ENCODE data around the gene MMP11.

The MMP11 gene

DNA sequence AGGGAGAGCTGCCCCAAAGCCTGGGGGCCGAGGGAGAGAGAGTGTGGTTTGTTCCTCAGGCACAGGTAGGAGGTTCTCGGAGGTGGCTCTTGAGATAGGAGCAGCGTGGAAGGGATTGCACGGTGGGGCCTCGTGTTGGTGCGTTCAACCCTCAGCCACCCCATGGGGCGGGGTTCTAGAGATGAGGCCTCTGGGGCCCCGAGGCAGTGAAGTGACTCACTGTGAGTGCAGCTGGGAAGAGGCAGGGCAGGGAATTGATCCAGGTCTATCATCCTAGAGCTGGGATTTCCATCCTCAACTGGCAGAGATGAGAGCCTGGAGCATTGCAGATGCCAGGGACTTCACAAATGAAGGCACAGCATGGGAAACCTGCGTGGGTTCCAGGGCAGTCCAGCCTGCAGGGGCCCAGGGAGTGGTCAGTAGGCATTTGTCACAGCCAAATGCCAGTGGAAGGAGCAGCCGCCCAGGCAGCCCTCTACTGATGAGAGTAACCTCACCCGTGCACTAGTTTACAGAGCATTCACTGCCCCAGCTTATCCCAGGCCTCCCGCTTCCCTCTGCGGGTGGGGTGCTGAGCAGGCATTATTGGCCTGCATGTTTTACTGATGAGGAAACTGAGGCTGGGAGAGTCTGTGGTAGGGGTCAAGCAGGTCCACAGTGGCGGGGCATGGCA, 9.0 kb downstream of the MMP11 start:
- no peak for DNase-seq (ENCODE audit: low spot score)

DNA sequence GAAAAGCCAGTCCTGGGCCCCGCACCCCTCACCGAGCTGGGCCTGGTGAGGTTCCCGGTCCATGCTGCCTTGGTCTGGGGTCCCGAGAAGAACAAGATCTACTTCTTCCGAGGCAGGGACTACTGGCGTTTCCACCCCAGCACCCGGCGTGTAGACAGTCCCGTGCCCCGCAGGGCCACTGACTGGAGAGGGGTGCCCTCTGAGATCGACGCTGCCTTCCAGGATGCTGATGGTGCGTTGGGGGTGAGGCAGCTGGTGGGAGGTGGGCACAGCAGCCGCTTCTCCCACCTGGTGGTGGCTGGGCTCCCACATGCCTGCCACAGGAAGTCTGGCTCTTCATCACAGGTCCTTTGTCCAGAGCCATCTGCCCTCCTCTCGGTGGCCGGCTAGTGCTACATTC, 9.6 kb downstream of the MMP11 start:
- no peak for DNase-seq (ENCODE audit: low spot score)

DNA sequence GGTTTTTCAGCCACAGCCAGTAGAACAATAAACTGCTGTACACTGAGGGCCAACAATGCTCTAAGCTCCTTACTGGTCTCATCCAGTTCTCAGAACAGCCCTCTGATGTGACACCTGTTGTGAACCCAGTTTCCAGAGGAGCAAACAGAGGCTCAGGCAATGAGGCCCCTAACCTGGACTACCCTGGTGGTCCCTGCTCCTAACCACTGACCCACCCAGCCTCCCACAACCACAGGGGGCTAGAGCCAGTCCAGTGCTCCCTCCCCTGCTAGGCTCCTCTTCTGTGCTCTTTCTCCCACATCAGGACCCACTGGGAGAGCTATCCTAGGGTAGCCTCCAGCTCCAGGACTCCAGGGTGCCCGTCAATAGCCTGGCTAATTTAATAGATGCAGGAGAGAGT, 10.1 kb downstream of the MMP11 start:
- no peak for DNase-seq (ENCODE audit: low spot score)

DNA sequence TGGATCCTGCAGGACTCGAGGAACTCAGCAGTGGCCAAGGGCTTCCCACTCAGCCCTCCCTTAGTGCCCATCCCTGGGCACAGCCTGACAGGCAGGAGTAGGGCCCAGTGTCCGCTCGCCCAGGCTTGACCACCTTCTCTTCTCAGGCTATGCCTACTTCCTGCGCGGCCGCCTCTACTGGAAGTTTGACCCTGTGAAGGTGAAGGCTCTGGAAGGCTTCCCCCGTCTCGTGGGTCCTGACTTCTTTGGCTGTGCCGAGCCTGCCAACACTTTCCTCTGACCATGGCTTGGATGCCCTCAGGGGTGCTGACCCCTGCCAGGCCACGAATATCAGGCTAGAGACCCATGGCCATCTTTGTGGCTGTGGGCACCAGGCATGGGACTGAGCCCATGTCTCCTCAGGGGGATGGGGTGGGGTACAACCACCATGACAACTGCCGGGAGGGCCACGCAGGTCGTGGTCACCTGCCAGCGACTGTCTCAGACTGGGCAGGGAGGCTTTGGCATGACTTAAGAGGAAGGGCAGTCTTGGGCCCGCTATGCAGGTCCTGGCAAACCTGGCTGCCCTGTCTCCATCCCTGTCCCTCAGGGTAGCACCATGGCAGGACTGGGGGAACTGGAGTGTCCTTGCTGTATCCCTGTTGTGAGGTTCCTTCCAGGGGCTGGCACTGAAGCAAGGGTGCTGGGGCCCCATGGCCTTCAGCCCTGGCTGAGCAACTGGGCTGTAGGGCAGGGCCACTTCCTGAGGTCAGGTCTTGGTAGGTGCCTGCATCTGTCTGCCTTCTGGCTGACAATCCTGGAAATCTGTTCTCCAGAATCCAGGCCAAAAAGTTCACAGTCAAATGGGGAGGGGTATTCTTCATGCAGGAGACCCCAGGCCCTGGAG, 10.9 kb downstream of the MMP11 start:
- no peak for DNase-seq (ENCODE audit: low spot score)

DNA sequence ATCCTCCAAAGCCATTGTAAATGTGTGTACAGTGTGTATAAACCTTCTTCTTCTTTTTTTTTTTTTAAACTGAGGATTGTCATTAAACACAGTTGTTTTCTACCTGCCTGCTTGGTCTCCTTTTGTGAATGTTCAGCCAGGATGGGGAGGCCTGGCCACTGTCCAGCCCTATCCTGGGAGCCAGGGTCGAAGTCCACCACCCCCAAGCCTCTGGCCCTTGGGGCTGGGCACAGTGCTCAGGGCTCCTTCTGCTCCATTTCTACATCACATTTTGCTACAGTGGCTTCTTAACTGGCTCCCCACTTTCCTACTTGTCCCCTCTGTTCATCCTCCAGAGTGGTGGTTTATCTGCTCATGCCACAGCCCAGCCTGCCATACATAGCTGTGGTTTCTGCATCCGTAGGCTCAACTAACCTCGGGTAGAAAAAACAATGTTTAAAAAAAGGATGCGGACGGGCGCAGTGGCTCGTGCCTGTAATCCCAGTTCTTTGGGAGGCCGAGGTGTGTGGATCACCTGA, 11.6 kb downstream of the MMP11 start:
- DNase-seq (ENCODE audit: low spot score): no peak

DNA sequence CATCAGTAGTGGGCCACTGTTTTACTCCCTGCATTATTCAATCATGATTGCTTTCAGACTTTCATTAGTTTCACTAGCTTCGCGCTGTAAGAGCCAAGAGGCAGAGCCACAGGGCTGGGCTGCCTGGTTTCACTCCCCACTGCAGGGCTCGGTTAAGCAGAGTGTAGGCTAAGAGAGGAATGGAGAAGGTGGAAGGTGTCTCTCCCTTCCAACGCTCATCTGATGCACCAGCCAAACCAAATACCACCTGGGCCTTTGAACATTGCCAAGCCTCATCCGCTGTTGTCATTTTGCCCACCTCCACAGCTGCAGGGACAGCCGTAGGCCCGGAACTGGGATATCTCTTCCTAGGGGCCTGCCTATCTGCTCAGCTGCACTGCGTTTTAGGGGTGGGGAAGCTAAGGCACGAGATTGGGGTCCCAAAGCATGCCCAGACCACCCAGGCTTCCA, 13.6 kb downstream of the MMP11 start:
- no peak for DNase-seq (ENCODE audit: low spot score)

DNA sequence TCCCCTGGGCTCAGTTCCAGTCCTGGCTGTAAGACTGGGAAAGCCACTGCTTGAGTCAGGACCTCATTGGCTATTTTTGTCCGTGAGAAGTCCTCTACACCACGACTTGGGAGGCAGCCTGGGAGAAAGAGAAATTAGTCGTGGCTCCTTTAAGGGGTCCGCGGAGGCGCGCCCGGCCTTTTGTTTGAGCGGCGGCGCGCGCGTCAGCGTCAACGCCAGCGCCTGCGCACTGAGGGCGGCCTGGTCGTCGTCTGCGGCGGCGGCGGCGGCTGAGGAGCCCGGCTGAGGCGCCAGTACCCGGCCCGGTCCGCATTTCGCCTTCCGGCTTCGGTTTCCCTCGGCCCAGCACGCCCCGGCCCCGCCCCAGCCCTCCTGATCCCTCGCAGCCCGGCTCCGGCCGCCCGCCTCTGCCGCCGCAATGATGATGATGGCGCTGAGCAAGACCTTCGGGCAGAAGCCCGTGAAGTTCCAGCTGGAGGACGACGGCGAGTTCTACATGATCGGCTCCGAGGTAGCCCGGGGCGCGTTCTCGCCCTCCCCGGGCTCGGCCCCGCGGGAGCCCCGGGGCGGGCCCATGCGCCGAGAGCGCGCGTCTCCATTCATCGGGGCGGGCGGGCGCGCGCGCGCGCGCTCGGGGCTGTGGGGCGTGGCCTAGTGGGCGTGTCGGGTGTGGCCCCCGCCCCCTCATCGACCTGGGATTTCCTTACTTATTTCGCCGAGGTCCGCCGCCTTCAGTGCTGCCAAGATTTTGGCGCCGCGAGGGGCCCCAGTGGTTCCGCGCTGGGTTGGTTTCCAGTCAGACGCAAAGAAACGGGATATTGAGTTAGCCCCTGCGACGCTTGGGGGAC, 14.3 kb downstream of the MMP11 start, which contains the start of gene SMARCB1:
Gene SMARCB1, plus strand, starts transcription at position 215 of the 848 bp plus-strand sequence. Its CDS starts 204 bp downstream, at position 419.
- peak; percentile 88 for DNase-seq (ENCODE audit: low spot score)

DNA sequence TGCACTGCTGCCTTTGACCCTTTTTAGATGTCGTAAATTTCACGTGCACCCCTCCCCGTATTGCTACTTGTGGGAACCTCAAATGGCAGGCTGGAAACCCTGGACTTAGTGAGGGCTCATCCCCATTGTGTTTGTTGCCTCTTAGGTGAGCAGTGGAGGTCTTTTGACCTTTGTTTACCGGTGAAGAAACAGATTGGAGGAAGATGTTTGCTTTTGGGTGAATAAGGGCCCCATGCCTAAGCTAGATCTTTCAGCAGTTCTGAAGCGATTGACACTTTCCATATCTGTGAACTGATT, 14.9 kb downstream of the MMP11 start:
- DNase-seq (ENCODE audit: low spot score): no peak

DNA sequence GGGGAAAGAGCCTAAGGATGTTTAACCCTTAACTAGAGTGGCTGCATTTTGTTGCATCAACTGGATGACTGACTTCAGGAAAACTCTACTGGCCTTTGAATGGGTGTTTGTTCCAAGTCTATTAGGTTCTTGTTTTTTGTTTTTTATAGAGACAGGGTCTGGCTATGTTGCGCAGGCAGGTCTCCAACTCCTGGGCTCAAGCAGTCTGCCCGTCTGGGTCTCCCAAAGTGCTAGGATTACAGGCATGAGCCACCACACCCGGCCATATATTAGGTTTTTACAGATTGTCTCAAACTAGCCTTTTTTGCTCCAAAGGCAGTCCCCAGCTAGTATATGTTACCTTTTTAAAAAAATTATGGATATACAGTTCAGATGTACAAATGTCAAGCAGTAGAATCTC, 15.3 kb downstream of the MMP11 start:
- DNase-seq (ENCODE audit: low spot score): no peak

DNA sequence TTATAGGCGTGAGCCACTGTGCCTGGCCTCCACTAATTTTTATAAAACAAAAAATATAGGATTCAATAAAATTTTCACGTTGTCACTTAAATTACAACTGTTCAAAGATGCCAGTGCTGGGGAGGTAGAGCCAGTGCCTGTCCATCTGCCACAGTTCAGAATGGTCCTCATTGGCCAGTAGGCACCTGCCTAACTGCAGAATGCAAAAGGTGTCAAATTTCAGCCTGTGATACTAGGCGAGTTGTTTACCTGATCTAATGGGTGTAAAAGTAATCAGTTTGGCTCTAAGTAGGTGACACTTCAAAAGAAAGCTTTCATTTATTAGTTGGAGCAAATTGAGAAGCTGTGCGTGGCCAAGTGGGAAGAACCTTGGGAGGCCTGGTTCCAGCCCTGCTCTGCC, 16.5 kb downstream of the MMP11 start:
- DNase-seq (ENCODE audit: low spot score): no peak

DNA sequence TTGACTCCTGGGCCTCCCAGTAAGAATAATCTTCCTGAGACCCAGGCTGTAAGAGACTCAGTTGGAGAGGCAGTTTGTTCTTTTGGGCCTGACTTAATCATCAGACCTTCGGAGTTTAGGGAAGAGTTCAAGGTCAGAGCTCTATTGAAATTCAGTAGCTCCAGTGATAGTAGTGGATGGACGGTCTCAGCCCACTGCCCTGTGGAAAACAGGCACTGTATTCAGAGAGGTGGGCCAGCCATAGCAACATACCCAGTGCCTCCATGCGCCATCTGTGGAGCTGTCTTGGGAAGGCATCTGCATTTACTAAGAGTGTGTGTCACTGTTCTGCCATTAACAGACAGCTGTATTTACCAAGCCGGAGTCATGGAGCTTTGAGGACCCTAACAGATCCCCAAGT, 17.0 kb downstream of the MMP11 start:
- no peak for DNase-seq (ENCODE audit: low spot score)

DNA sequence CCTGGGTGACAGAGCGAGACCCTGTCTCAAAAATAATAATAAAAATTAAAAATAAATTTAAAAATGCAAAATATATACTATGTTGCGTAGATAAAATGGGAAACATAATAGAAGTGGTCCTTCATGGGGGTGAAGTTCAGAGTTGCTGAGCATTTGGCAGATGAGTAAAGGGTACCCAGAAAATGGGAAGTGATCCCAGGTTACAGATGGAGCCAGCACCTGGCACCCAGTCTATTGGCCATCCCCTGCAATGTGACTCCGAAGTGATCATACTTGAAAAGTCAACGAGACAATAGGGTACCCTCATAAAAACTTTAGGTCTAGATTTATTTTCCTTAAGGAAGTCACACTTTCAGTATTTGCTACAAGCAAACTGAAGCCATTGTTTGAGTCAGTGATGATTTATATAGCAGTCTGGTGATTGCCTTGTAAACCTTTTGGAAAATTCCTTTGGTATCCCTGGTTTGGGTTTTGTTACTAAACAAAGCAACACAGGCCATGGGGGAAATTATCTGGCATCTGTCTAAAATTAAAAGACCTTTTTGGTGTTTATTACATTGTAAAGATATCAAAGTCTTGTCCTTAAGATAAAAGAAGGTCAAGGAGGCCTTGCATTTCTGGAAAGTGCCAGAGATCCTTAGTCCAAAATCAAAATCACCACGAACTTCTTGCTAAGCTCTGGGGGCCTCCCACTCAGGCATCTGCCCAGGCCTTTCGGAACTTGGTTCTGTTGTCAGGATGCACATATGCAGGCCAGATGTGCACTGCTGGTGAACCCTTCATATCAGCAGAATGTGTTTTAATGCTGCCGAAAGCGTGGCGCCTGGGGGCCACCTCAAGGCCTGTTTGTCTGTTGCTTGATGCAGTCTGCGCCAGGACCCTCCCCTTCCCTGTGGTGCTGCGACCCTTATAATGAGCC, 18.4 kb downstream of the MMP11 start:
- DNase-seq (ENCODE audit: low spot score): no peak

DNA sequence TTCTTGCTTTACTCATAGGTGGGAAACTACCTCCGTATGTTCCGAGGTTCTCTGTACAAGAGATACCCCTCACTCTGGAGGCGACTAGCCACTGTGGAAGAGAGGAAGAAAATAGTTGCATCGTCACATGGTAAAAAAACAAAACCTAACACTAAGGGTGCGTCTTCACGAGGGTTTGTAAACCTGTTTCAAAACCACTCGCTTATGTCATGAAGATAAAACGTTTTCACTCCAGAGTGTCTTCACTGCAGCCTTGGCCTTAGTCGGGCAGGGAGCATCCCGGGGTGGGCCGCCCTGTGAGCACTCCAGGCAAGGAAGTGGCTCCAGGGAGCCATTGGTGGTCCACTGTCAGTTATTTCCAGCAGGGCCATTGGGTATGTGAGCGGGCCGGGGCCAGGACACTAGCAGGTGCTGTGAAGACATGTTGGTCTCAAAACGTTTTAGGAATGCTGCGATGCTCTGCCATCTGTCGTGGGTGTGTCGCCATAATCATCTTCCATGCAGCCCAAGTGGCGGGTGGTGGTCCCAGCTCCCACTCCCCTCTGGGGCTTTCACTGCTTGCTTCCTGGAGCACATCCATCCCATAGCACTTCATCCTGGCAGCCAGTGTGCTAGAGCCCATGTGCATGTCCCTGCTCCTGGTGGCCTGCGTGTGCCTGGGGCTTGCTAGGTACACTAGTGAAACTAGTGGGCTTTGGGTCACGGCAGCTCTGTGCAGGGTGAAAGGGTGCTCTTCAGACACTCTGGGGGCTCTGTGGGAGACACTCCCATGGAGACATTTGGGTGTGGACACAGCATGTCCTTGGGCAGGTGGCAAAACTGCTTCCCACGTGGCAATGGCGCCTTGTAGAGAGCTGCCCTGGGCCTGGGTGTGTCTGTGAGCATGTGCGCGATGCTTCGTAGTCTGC, 19.3 kb downstream of the MMP11 start:
- DNase-seq (ENCODE audit: low spot score): no peak

DNA sequence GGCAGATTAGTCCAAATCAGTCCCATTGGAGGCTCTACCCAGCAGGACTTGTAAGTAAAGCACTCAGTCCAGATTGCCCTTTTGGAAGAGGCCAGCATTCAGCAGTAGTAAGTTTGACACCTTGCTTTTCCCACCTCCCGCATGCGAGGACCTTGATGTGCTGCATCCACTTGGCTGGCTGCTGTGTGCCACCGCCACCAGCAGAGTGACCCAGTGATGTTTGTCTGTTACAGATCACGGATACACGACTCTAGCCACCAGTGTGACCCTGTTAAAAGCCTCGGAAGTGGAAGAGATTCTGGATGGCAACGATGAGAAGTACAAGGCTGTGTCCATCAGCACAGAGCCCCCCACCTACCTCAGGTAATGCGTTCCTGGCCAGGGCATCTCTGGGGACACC, 20.7 kb downstream of the MMP11 start:
- DNase-seq (ENCODE audit: low spot score): no peak

DNA sequence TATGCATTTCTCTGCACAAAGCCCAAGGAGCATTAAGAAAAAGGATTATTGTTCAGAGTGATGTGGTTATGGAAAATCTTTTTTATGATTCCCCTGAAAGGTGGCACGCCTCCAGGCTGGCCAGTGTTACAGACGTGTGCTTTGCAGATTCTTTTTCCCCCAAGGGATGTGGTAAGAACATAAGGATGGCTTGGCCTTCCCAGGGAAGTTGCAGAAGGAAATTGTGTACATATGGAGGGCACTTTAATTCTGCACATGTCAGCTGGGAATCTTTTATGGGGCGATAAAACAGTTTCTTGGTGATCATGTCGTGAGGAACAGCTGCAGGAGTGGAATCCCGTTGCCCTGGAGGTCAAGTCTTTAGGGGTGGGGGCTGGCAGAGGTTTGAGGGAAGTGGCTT, 23.8 kb downstream of the MMP11 start:
- no peak for DNase-seq (ENCODE audit: low spot score)

DNA sequence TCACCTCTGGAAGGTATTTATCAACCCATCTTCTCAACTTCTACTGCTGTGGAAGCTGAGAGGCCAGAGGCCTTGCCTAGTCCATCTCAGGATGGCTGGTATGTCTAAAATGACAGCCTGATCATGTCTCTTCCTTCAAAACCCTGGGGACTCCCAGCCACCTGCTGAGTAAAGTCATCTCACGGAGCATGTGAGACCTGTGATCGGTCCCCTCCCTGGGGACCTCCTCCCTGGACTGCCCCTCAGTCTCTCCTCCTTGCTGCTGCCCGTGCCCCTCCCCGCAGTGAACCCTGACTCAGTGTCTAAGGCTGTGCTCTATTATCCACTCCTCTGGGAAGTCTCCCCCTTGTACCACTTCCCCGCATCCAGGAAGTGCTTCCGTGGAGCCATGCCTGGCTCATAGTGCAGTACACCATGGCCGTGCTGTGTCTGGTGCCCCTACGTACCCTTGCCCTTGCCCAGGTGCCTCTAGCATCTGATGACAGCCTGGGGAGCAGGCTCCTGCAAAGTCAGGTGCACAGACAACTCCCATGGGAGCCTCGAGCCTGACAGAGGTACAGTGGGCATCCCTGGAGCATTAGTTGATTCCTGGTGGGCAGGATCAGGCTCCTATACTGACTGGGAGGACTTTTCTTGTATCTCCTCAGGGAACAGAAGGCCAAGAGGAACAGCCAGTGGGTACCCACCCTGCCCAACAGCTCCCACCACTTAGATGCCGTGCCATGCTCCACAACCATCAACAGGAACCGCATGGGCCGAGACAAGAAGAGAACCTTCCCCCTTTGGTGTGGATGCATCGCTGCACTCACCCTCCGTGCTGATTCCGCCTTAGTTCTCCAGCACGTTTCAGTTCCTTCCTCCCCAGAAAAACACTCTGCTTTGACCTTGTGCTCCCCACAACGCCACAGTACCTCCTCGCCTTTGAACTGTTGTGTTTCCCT, 27.9 kb downstream of the MMP11 start:
- DNase-seq (ENCODE audit: low spot score): no peak

DNA sequence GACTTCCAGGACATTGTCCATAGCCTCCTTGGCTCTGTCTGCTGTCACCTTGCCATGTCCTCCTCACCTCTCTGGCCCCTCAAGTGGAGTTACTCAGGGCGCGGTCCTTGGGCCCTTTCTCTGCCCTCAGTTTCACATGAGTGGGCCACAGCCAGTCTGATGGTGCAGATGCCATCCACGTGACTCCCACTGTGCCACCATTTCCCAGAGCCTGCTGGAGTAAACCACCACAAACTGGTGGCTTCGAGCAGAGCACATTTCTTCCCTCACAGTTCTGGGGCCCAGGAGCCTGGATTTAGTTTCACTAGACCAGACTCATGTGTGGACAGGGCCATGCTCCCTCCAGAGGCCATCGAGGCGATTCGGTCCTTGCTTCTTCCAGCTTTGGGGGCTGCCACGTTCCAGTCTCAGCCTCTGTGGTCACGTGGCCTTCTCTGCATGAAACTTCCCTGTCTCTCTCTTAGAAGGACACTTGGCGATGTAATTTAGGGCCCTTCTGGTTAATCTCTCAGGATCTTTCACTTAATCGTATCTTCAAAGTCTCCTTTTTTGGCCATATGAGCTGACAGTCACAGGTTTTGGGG, 28.7 kb downstream of the MMP11 start:
- no peak for DNase-seq (ENCODE audit: low spot score)

DNA sequence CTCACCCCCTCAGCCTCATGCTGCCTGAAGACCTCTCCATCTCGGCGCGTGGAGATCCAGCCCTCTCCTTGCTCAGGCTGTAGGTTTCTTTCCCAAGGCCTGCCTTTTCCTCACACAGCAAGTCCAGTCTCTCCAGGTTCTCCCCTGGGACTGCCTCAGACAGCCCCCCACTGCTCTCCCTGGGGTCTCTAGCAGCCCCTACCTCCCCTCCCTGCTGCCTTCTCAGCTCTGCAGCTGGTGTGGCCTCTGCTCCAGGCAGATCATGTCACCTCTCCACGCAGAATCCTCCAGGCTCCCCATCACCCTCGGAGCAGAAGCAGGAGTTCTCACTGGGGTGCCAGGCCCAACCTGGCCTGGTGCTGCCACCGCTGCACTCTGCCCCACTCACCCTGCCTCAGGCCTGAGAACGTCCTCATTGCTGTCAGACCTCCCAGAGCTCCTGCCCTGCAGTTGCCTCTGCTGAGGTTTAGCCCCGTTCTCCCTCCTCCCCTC, 29.3 kb downstream of the MMP11 start:
- no peak for DNase-seq (ENCODE audit: low spot score)
